ENCODE data around the gene GNAQ. TPM values are rescaled to one million over a fixed set of nuclear protein-coding genes. Genes with fewer than 3 reads are reported as not detected.
A peak's percentile ranks its signal among the peaks of the same experiment; 100 is the strongest.

The GNAQ gene
- total RNA-seq, 1 donor from 2014 or later, result 33.3 TPM

GRCh38 chr9:77909306-77909705, 122.3 kb downstream of the GNAQ start:
- DNase-seq (ENCODE audit: low read depth in 2 of 2), result no peak

GRCh38 chr9:77908293-77908692, 123.3 kb downstream of the GNAQ start:
- DNase-seq (ENCODE audit: low read depth in 2 of 2), result no peak

- DNase-seq (ENCODE audit: low read depth in 2 of 2), result no peak
Observed at GRCh38 chr9:77907585-77907984, 124.0 kb downstream of the GNAQ start.

- no peak for DNase-seq (ENCODE audit: low read depth in 2 of 2)
Observed at GRCh38 chr9:77906991-77907390, 124.6 kb downstream of the GNAQ start.

- no peak for DNase-seq (ENCODE audit: low read depth in 2 of 2)
Observed at GRCh38 chr9:77903666-77904285, 127.8 kb downstream of the GNAQ start.

- DNase-seq (ENCODE audit: low read depth in 2 of 2), result no peak
Observed at GRCh38 chr9:77901771-77902170, 129.8 kb downstream of the GNAQ start.

- DNase-seq (ENCODE audit: low read depth in 2 of 2), result no peak
Observed at GRCh38 chr9:77901018-77901417, 130.6 kb downstream of the GNAQ start.

GRCh38 chr9:77899679-77900354, 131.8 kb downstream of the GNAQ start:
- no peak for DNase-seq (ENCODE audit: low read depth in 2 of 2)

GRCh38 chr9:77898864-77899263, 132.7 kb downstream of the GNAQ start:
- DNase-seq (ENCODE audit: low read depth in 2 of 2), result peak; percentile 27 to 49

- peak; percentile 8 to 12 for DNase-seq (ENCODE audit: low read depth in 2 of 2)
Observed at GRCh38 chr9:77896938-77897667, 134.5 kb downstream of the GNAQ start.

GRCh38 chr9:77896269-77896937, 135.2 kb downstream of the GNAQ start:
- no peak for DNase-seq (ENCODE audit: low read depth in 2 of 2)

GRCh38 chr9:77893706-77894105, 137.9 kb downstream of the GNAQ start:
- DNase-seq (ENCODE audit: low read depth in 2 of 2), result no peak

- no peak for DNase-seq (ENCODE audit: low read depth in 2 of 2)
Observed at GRCh38 chr9:77892955-77893514, 138.6 kb downstream of the GNAQ start.

GRCh38 chr9:77892171-77892570, 139.4 kb downstream of the GNAQ start:
- DNase-seq (ENCODE audit: low read depth in 2 of 2), result no peak

GRCh38 chr9:77891128-77891800, 140.3 kb downstream of the GNAQ start:
- DNase-seq (ENCODE audit: low read depth in 2 of 2), result no peak

GRCh38 chr9:77887662-77888061, 143.9 kb downstream of the GNAQ start:
- no peak for DNase-seq (ENCODE audit: low read depth in 2 of 2)

- DNase-seq (ENCODE audit: low read depth in 2 of 2), result no peak
Observed at GRCh38 chr9:77885104-77885672, 146.4 kb downstream of the GNAQ start.

GRCh38 chr9:77883846-77884771, 147.5 kb downstream of the GNAQ start:
- peak in 1 of 2 donors; percentile 14 for DNase-seq (ENCODE audit: low read depth in 2 of 2)

- no peak for DNase-seq (ENCODE audit: low read depth in 2 of 2)
Observed at GRCh38 chr9:77883133-77883532, 148.5 kb downstream of the GNAQ start.

GRCh38 chr9:77882294-77882693, 149.3 kb downstream of the GNAQ start:
- no peak for DNase-seq (ENCODE audit: low read depth in 2 of 2)

All from lung microvascular endothelial cell (primary cell).